Bone marrow (tissue), 2 donors: ENCODE measurements around the gene INPP5K.
A peak's percentile ranks its signal among the peaks of the same experiment; 100 is the strongest.

Source experiments
- DNase-seq, 2 donors: peaks; one replicate each; lab custom pipeline; 2025; lab: John Stamatoyannopoulos, UW

INPP5K gene

DNA sequence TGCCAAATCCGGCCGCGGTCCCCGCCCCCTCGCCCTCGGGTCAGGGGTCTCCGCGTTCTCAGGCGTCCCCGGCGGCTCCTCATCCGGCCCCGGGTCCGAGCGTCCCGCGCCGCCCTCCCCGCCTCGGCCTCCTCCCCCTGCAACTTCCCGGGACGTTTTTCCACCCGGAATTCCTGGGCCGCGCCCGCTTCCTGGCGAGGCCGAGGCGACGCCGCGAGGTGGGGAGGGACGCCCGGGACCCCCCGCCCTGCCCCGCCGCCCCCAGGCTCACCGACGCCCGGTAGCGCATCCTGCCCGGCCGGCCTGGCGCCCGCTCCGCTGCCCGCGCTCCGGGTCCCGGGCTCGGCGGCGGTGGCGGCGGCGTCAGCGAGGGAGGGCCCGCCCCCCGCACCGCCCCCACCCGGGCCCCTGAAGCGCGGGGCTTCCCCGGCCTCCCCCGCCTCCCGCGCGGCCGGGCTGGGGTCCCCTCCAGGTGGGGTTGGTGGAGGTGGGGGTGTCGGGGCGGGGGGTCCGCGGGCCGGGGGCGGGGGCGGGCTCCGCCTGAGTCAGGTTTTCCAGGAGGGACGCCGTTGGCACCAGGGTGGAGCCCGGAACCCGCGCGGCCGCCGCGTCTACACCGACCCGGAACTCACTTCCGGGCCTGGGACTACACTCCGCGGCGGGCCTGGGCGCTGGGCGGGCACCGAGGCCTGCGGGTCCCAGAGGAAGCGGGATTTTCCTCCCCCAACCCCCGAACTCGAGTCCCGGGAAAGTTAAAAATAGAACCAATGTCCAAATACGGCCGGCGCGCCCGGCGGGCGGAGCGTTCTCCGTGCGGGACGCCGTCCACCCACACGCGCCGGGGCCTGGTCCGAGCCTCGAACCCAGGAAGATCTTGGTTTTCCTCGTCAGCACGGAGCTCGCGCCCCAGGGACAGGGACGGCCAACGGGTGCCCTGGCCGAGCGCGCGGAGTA lies 30.7 kb downstream of the INPP5K start:
- DNase-seq: peak in 1 of 2 donors; percentile 14

DNA sequence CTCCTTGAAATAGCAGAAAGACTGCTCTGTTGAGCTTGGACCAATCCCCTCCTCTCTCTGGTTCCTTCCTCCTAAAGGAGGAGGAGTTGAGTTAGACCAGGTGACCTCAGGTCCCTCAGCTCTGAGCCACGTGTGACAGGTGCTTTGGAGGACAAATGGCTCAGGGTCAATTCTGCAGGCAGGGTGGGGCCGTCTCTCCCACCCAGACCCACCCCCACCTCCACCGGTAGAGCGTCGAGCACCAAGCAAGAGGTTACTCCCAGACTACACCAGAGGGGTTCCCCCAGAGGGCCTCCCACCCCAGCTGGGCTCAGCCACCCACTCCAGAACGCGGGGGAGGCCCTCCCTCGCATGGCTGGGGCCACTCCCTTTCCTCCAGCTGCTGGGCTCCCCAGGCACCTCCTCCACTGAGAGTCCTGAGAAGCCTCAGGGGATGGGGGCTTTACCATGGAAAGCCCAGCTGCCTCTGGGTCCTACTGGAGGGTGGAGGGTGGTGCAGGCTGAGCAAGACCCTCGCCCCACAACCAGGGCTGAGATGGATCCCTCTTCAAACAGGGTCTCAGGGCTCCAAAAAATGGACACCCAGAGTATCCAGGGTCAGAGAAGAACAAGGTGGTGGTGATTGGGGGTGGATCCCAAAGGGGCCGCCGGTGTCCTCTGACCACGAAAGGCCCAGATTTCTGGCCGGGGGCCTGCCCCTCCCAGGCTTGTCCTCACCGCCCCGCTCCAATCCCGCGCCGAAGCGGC lies 31.6 kb downstream of the INPP5K start:
- peak in 1 of 2 donors; percentile 31 for DNase-seq

GRCh38 chr17:1484060-1484535 lies 32.3 kb downstream of the INPP5K start:
- DNase-seq: no peak

DNA sequence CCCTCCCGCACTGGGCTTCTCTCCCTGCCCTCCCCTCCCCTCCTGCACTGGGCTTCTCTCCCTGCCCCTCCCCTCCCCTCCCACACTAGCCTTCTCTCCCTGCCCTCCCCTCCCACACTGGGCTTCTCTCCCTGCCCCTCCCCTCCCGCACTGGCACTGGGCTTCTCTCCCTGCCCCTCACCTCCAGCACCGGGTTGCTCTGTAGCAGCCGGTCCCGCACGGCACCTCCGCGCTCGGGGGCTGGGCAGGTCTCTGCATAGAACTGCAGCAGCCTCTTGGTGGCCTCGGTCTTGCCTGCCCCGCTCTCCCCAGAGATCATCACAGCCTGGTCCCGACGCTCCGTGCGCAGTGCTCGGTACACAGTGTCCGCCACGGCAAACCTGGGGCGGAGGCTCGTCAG lies 33.7 kb downstream of the INPP5K start:
- DNase-seq: no peak

DNA sequence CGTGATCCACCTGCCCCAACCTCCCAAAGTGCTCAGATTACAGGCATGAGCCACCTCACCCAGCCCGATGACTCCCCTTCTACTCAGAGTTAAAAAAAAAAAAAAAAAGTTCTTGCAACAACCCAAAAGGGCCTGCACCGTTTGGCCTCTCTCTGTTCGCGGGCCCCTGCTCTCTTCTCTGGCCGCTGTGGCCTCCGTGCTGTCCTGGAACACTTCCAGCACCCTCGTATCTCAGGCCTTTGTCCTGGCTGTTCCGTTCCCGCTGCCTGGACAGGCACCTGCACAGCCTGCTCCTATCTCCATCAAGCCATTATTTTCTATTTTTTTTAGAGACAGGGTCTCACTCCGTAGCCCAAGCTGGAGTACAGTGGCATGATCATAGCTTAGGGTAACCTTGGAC lies 34.7 kb downstream of the INPP5K start:
- DNase-seq: no peak

DNA sequence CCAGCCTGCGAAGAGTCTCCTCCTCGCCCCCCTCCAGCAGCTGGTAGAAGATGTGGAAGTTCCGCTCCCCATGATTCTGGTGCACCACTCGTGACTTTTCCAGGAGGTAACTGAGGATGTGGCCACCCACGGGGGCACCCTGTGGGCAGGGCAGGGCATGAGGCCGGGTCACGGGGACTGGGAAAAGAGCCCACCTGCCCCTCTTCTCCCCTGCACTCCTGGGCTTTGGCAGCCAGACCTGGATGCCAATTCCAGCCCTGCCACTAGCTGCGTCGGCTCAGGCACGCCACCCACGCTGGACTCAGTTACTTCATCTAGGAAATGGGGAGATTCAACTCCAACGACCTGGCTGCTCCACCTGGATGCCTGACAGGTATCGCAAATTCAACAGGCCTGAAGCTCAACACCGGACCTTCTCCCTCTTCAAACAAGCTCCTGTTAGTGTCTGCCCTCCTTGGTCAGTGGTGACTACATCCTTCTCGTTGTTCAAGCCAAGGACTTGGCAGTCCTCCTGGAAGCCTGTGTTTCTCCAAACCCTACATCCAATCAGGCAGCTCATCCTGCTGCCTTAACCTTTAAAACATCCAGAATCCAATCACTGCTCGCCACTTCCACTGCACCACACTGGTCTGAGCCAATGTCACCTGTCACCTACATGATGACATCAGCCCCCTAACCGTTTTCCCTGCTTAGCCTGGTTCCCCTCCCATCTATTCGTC lies 35.5 kb downstream of the INPP5K start:
- no peak for DNase-seq

DNA sequence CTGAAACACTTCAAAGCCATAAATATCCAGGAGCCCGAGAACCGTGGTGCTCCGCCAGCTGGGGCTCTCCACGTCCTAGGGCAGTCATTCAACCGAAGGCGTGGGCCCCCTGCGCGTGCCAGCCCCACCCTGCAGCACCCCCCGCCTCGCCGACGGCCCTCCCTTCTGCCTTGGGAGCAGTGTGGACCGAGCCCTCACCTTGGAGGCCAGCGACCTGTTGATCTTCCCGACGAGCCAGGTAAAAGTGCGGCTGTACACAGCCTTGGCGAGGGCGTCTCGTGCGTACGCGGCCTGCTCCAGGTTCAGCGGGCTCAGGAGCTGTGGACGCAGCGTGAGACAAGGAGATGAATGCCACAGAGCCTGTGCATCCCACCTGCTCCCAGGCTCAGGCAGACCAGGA lies 38.0 kb downstream of the INPP5K start:
- no peak for DNase-seq

DNA sequence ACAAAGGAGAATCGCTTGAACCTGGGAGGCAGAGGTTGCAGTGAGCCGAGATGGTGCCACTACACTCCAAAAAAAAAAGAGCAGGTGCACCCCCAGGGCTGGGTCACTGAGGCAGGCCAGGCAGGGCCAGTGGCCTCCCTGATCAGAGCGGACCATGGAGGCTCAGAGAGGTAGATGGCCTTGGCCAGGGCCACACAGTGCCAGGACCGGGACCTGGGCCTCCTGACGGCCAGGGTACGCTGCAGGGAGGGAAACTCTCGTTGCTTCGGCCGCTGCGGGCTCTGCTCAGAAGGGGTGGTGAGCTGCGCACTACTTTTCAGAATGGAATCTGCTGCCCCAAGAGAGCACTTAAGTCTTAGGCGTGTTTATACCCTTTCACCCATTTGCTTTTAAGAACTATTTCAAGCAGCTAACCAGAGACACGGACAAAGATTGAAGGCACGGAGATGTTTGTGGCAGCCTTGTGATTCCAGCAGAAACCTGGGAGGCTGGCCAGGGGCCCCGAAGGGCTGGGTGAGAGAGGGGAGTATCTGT lies 41.0 kb downstream of the INPP5K start:
- no peak for DNase-seq

DNA sequence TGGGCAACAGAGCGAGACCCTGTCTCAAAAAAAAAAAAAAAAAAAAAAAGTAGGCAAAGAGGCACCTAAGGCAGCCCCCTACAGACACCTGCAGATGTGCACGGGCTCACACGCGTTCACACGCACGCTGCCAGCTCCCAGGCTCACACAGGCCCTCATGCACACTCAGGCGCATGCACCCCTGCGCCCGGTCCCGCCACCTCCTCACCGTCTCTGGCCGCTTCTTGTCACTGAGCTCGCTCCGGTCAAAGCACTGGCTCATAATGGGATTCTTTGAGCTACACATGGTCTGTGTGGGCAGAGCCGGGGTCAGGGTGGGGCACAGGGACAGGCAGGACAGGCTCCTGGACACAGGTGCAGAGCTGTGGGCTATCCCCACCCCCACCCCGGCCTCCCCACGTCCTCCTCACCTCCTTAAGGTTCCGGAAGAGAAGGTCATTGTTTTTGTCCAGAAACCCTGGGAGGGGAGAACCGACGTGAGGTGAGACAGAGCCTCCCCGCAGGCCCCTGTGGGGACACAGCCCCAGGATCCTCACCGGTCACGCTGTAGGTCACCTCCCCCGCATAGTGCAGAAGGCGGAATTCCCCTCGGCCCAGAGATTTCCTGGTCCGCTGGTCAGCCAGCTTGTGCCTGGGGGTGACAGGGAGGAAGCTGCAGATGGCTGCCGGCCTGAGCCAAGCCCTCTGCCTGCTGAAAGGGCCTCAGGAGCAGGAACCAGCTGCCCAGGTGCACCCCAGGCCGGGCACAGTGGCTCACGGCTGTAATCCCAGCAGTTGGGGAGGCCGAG lies 41.8 kb downstream of the INPP5K start:
- DNase-seq: no peak

GRCh38 chr17:1473841-1474240 lies 42.6 kb downstream of the INPP5K start:
- no peak for DNase-seq

DNA sequence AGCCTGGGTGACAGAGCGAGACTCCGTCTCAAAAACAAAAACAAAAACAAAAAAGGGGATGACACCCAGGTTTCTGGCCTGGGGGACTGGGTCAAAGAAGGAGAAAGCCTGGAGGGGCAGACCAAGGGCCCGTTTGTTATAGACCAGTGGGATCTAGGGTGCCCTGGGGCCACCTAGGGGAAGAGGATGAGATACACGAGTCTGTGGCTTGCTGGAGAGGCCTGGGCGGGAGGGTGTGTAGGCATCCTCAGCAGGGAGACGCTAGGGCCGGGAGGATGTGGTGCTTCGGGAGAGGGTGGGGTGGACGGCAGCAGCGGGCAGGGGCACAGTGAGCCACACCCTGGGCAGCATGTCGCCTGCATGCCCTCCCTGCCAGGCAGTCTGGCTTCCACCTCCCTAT lies 43.2 kb downstream of the INPP5K start:
- no peak for DNase-seq

DNA sequence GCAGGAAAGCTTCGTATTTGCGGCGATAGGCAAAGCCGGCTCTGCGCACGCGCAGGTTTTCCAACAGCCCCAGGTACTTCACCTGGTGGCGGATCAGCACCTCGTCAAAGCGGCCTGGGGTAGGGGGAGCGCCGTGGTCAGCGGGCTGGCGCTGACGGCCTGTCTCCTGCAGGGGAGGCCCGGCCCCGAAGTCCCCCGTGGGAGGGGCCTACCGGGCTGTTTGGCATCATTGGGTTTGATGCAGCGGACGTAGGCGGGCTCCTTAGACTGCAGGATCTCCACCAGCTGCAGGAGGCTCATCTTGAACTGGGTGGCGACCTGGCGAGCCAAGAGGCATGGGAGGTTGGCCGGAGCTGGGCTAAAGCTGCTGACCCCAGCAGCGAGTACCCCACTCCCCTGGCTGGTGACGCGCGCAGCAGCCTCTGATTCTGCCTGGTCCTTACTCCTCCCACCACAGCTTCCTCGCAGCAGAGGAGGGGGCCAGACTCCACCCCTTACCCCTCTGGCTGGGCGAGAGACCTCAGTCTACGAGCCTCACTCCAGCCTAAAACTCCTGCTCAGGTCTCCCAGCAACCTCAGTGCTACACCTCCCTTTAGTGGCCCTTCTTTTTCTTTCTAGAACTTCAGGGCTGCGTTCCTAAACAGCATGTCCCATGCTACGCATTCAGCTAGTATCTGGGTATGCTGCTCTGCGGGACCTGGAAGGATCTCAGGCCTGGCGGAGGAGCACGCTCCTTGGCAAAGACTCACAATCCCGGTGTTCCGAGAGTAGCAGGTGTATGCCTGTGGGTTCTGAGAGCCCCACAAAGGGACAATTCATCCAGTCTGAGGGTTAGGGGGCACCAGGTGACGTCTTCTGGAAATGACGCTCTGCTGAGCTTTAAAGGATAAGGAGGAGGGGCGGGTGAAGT lies 44.2 kb downstream of the INPP5K start:
- no peak for DNase-seq

- no peak for DNase-seq
These were observed 44.9 kb downstream of the INPP5K start for GRCh38 chr17:1471490-1471889.

- DNase-seq: no peak
These were observed 45.5 kb downstream of the INPP5K start for GRCh38 chr17:1470755-1471462.

GRCh38 chr17:1470071-1470754 lies 46.2 kb downstream of the INPP5K start:
- DNase-seq: no peak

- no peak for DNase-seq
These were observed 47.1 kb downstream of the INPP5K start for GRCh38 chr17:1469231-1469852.

DNA sequence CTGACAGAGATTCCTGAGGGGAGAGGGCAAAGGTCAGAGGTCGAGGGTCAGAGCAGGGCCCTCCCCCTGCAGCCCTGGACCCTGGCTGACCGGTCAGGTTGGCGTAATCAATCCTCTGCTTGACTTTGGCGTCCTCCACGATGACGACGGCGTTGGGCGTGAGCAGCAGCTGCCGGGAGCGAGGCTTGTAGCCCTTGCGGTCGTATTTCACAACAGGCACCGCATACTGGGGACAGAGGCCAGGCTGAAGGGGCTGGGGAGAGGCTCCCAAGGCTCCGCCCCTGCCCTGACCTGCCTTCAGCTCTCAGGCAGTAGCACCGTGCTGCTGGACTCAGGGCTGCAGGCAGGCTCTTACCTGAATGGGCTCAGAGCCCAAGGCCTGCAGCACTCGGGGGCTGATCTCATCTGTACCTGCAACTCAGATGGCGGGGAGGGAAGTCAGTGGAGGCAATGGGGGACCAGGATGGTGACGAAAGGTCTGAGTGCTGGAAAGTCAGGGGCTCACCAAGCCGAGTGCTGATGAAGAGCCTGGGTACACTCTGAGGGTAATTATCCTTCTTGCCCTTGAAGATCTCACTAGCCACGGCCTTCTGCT lies 48.4 kb downstream of the INPP5K start:
- DNase-seq: peak in 1 of 2 donors; percentile 11

GRCh38 chr17:1467258-1467657 lies 49.2 kb downstream of the INPP5K start:
- no peak for DNase-seq
